GM12878 (cell line): Measurements from ENCODE around the gene ASTL. TPM values are rescaled to one million over a fixed set of nuclear protein-coding genes. Genes with fewer than 3 reads are reported as not detected.

Source experiments
- ATAC-seq: fragments of 200-7000 bp; cut with Tn5 transposase; 3 replicates; pipeline ENCODE4 v1.9.1; 2020; ENCODE audit warnings: mild to moderate bottlenecking, moderate library complexity
- BruUV-seq: library from RNA; stranded (reverse); fragments of 400-500 nt; replicated peaks from 2 replicates; lab custom pipeline; 2021; lab: Mats Ljungman, UMichigan
- CTCF ChIA-PET: fragments of 300-600 bp; sonication (Branson Sonifier 250); formaldehyde crosslinking; extraction: SDS; loops from one replicate; lab custom pipeline; 2021; ENCODE audit warnings: inconsistent platforms; lab: Yijun Ruan, JAX
- POLR2A ChIA-PET: fragments of 350-600 bp; formaldehyde crosslinking; extraction: SDS; loops from one replicate; lab custom pipeline; 2021; ENCODE audit warnings: inconsistent platforms; lab: Charles Lee
- RAD21 ChIA-PET: fragments of 300-600 bp; sonication (Branson Sonifier 250); formaldehyde crosslinking; loops from one replicate; lab custom pipeline; 2023; ENCODE audit warnings: antibody characterized with exemption; ENCODE audit not compliant: unreplicated experiment; lab: Charles Lee
- SMC1A ChIA-PET: fragments of 300-600 bp; sonication (Branson Sonifier 250); formaldehyde crosslinking; loops from one replicate; lab custom pipeline; 2023; ENCODE audit not compliant: unreplicated experiment, uncharacterized antibody; lab: Charles Lee
- DNase-seq: peaks from one replicate; pipeline ENCODE4 v3.0.0-alpha.2; 2011; ENCODE audit warnings: low read depth, low spot score
- FAIRE-seq: peaks from 3 replicates; lab custom pipeline; 2011; peaks lifted over from hg19 to GRCh38; lab: Jason Lieb, UNC
- H2AFZ ChIP-seq: 2 replicates; pipeline ENCODE4 v1.6.0; 2011; ENCODE audit warnings: low read depth, low read length, control low read depth; ENCODE audit not compliant: control insufficient read depth
- H3K27ac ChIP-seq: 2 replicates; pipeline ENCODE4 v1.5.1; 2011; ENCODE audit warnings: control low read depth; ENCODE audit not compliant: control insufficient read depth, insufficient read depth
- H3K27me3 ChIP-seq, 2 experiments: replicated peaks in 1 of 2; 2 replicates each; pipeline versions ENCODE4 v1.6.0 to v1.6.1; 2011; ENCODE audit warnings: low read length in 1 of 2; ENCODE audit not compliant: control insufficient read depth in 2 of 2, insufficient read depth in 2 of 2
- H3K36me3 ChIP-seq, 2 experiments: 2 replicates each; pipeline ENCODE4 v1.5.1; 2011; ENCODE audit warnings: low read length in 1 of 2; ENCODE audit not compliant: control insufficient read depth in 2 of 2, insufficient read depth in 2 of 2
- H3K4me1 ChIP-seq: 2 replicates; pipeline ENCODE4 v1.6.1; 2011; ENCODE audit warnings: mild to moderate bottlenecking, low read length, moderate library complexity, mixed read lengths; ENCODE audit not compliant: control insufficient read depth, insufficient read depth
- H3K4me2 ChIP-seq: 2 replicates; pipeline ENCODE4 v1.6.0; 2011; ENCODE audit warnings: control low read depth; ENCODE audit not compliant: control insufficient read depth, insufficient read depth
- H3K4me3 ChIP-seq: fragments of 200-600 bp; sonication (generic); 2 replicates; pipeline ENCODE4 v1.5.1; 2016
- H3K79me2 ChIP-seq: 2 replicates; pipeline ENCODE4 v1.6.0; 2011; ENCODE audit warnings: low read length; ENCODE audit not compliant: control insufficient read depth, insufficient read depth
- H3K9ac ChIP-seq: 2 replicates; pipeline ENCODE4 v1.8.0; 2011; ENCODE audit warnings: low read length, control low read depth, mixed read lengths; ENCODE audit not compliant: control insufficient read depth, insufficient read depth
- H3K9me3 ChIP-seq: replicated peaks from 3 replicates; pipeline ENCODE4 v1.5.1; 2011; ENCODE audit warnings: mild to moderate bottlenecking, low read length; ENCODE audit not compliant: control insufficient read depth, insufficient read depth
- H4K20me1 ChIP-seq: 2 replicates; pipeline ENCODE4 v1.6.0; 2011; ENCODE audit not compliant: control insufficient read depth, insufficient read depth
- BHLHE40 ChIP-seq, 2 experiments: fragments of 450-650 bp in 1 of 2; IDR thresholded peaks; 2 replicates each; pipeline ENCODE4 v1.6.1; 2011 to 2017; ENCODE audit warnings: low read depth in 2 of 2, borderline replicate concordance in 1 of 2, improper control_type of control experiment in 1 of 2, low read length in 1 of 2, mild to moderate bottlenecking in 1 of 2
- CHD1 ChIP-seq: IDR thresholded peaks from 2 replicates; pipeline ENCODE4 v1.6.1; 2012; ENCODE audit warnings: low read depth, low read length, improper control_type of control experiment
- CTCF ChIP-seq, 3 experiments: IDR thresholded peaks in 2 of 3; conservative IDR thresholded peaks in 1 of 3; 2 replicates each; pipeline ENCODE4 v1.5.1; 2011; ENCODE audit warnings: low read depth in 3 of 3, low read length in 3 of 3, mild to moderate bottlenecking in 3 of 3, control low read depth in 2 of 3, moderate library complexity in 2 of 3, inconsistent platforms in 1 of 3, mixed read lengths in 1 of 3; ENCODE audit not compliant: control insufficient read depth in 2 of 3, insufficient read depth in 1 of 3; ENCODE audit errors: extremely low read depth in 1 of 3
- EED ChIP-seq: sonication (generic); IDR thresholded peaks from 2 replicates; pipeline ENCODE4 v1.6.1; 2016; ENCODE audit warnings: antibody characterized with exemption, low read depth
- KLF5 ChIP-seq: fragments of 450-650 bp; IDR thresholded peaks from 2 replicates; pipeline ENCODE4 v1.6.1; 2014; ENCODE audit warnings: mild to moderate bottlenecking; ENCODE audit not compliant: partially characterized antibody
- MEF2A ChIP-seq: IDR thresholded peaks from 2 replicates; pipeline ENCODE4 v1.6.1; 2011; ENCODE audit warnings: low read depth, mild to moderate bottlenecking, low read length, moderate library complexity; ENCODE audit not compliant: insufficient read depth
- PAX5 ChIP-seq: IDR thresholded peaks from 2 replicates; pipeline ENCODE4 v1.6.1; 2011; ENCODE audit warnings: low read depth, low read length, borderline replicate concordance
- SREBF1 ChIP-seq: IDR thresholded peaks from 2 replicates; pipeline ENCODE4 v1.6.1; 2012; ENCODE audit warnings: mild to moderate bottlenecking, low read length
- STAT1 ChIP-seq: fragments of 450-650 bp; conservative IDR thresholded peaks from 2 replicates; pipeline ENCODE4 v1.6.1; 2014; ENCODE audit warnings: antibody characterized with exemption, mild to moderate bottlenecking
- TARDBP ChIP-seq: IDR thresholded peaks from 2 replicates; pipeline ENCODE4 v1.6.1; 2016; ENCODE audit warnings: borderline replicate concordance
- ZNF274 ChIP-seq: IDR thresholded peaks from one replicate; pipeline ENCODE4 v1.8.0; 2011; ENCODE audit not compliant: insufficient read length, insufficient read depth
- WGBS: methylation state at CpG from one replicate; pipeline ENCODE4 v1.1.6; 2016; ENCODE audit warnings: low lambda C conversion rate; ENCODE audit not compliant: insufficient replicate concordance, insufficient coverage; ENCODE audit errors: missing lambda C conversion rate; 5-methylcytosine and 5-hydroxymethylcytosine counted together
- in situ Hi-C: fragments of 300-500 bp; cut with MboI; formaldehyde crosslinking; loops from 9 replicates; pipeline ENCODE4 v1.14.3; 2018; ENCODE audit warnings: mixed read lengths
- intact Hi-C: fragments of 100-400 bp; cut with micrococcal nuclease; formaldehyde crosslinking; loops from one replicate; pipeline ENCODE4 v1.14.2; 2022; ENCODE audit not compliant: unreplicated experiment
- polyA plus RNA-seq, 11 experiments: library from polyadenylated mRNA; depleted of rRNA in 4 of 11; unstranded in 6 of 11; stranded (reverse) in 5 of 11; fragments of >200 nt; fragmentation: Nextera tagmentation in 4 of 11; fragmentation: Illumina TruSeq in 1 of 11; extraction: Ambion mirVana in 4 of 11; extraction: Trizol in 1 of 11; gene quantifications; 1 replicate in 1 of 11; 2 replicates in 10 of 11; pipeline versions ENCODE4 v1.2.1 to v1.2.3, GENCODE V29; 2011 to 2016; ENCODE audit warnings: inconsistent platforms in 2 of 11, missing spikeins in 2 of 11, low read depth in 1 of 11
- total RNA-seq, 4 experiments: library from RNA; depleted of rRNA in 3 of 4; stranded (reverse); fragments of >200 nt in 3 of 4; fragmentation: Illumina TruSeq in 1 of 4; extraction: Trizol in 1 of 4; gene quantifications; 2 replicates each; pipeline versions ENCODE4 v1.2.1 to v1.2.3, GENCODE V29; 2013 to 2021
- TF ChIP-seq, protein P1 (sequence below): fragments of 450-650 bp; IDR thresholded peaks from 2 replicates; pipeline ENCODE4 v1.6.1; 2017; ENCODE audit warnings: antibody characterized with exemption, mild to moderate bottlenecking, moderate library complexity
- TF ChIP-seq, protein P2 (sequence below): fragments of 450-650 bp; IDR thresholded peaks from 2 replicates; pipeline ENCODE4 v1.6.1; 2017; ENCODE audit warnings: low read depth, mild to moderate bottlenecking, moderate library complexity

Gene ASTL
- total and polyA plus RNA-seq, 10 of the 15 experiments (the other 5 are each of a cell fraction or from before 2014, with no cell fraction given), result 0.18 to 1.0 (median 0.38) TPM; not detected in 4

GRCh38 chr2:96147593-96148201 is 9.4 kb upstream of the ASTL start (continued):
- TF ChIP-seq CTCF (IDR thresholded peaks at IDR 0.05 in 2 of 3, conservative IDR thresholded peaks at IDR 0.05 in 1 of 3; ENCODE audit: control insufficient read depth in 2 of 3, extremely low read depth in 1 of 3, insufficient read depth in 1 of 3, low read depth in 3 of 3, low read length in 3 of 3) (peak in 2 of 3 experiments; percentile 7 to 15; a peak in 1 of 6 replicates), EED (0 out of 2 replicates have a peak, but pooled peaks have one; percentile 15), BHLHE40 (IDR thresholded peaks at IDR 0.05; ENCODE audit: borderline replicate concordance in 1 of 2, low read depth in 2 of 2, low read length in 1 of 2) (peak; percentile 90 to 94)

DNA sequence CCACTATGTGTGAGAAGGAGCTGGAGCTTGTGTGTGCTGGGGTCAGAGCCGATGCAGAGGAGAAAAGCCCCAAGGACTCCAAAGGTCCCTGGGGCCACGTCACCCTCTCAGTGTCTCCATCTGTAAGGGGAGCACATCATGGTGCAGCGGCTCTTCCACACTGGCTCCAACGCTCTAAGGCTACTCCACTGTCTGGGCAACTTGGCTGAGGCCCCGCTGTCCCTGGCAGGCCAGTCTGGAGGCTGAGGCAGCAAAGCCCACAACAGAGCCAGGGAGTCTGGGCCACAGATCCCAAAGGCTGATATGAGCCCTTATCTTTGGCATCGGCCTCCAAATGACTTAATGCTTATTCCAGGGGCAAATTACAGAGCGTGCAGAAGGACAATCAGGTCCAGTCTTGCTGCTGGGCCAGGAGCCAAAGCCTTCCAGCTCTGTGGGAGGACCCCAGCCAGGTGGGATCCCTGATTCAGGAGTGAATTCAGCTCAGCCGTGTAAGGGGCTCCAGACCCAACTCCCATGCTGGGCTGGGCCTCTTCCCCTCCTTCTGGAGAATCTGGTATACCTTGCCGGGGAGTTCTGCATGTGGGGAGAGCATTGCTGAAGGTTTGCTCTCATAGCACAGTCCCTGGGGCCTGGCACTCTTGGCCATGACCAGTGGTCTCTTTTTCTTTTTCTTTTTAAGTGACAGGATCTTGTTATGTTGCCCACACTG is 8.7 kb upstream of the ASTL start:
- DNase-seq, result no peak
- H3K79me2 ChIP-seq, result peaks cover 29% of the 10 kb centered on the region
- SMC1A ChIA-PET, result interaction anchor here (0.7 to 14.4 kb wide), 8 partner anchors 8 to 154 kb away, joined by 3 to 338 read pairs (median 8); partner anchors contain the start of gene ASTL
- 45% methylated on average over 9 of the region's 9 CpGs for WGBS
- H3K9me3 ChIP-seq, result no peaks in the 10 kb centered on the region
- H2AFZ ChIP-seq, result no peak overlapping the region
- peaks cover 45% of the 10 kb centered on the region for H3K4me1 ChIP-seq
- peak overlapping the region; percentile 89 for H3K9ac ChIP-seq
- H3K27me3 ChIP-seq, result no peaks in the 10 kb centered on the region
- POLR2A ChIA-PET, result interaction anchor here (1.0 to 9.5 kb wide), 7 partner anchors 8 to 174 kb away, joined by 3 to 161 read pairs (median 5); partner anchors contain the start of genes ASTL and STARD7
- RAD21 ChIA-PET, result interaction anchor here (0.8 to 18.1 kb wide), 11 partner anchors 8 to 363 kb away, joined by 3 to 463 read pairs (median 4); partner anchors contain the start of genes ASTL and STARD7
- H3K36me3 ChIP-seq, result peaks cover 7% of the 10 kb centered on the region in 2 experiments; a peak in 2 of 4 replicates
- intact Hi-C loops (loop anchor here (1.0 to 5.0 kb wide), 3 partner anchors 17 to 380 kb away; partner anchors contain the start of gene NCAPH), in situ Hi-C loops (no loop called here)
- no peak for ATAC-seq
- CTCF ChIA-PET, result interaction anchor here (0.6 to 14.4 kb wide), 11 partner anchors 8 to 154 kb away, joined by 3 to 535 read pairs (median 4); partner anchors contain the start of genes ADRA2B and ASTL
- no peaks in the 10 kb centered on the region for H4K20me1 ChIP-seq
- peak overlapping the region; percentile 92 for H3K4me3 ChIP-seq
- peak overlapping the region; percentile 95 for H3K4me2 ChIP-seq
- H3K27ac ChIP-seq, result peak overlapping the region; percentile 89
- FAIRE-seq, result no peak
- BruUV-seq, result no TSS peak
- TF ChIP-seq, protein P1, sequence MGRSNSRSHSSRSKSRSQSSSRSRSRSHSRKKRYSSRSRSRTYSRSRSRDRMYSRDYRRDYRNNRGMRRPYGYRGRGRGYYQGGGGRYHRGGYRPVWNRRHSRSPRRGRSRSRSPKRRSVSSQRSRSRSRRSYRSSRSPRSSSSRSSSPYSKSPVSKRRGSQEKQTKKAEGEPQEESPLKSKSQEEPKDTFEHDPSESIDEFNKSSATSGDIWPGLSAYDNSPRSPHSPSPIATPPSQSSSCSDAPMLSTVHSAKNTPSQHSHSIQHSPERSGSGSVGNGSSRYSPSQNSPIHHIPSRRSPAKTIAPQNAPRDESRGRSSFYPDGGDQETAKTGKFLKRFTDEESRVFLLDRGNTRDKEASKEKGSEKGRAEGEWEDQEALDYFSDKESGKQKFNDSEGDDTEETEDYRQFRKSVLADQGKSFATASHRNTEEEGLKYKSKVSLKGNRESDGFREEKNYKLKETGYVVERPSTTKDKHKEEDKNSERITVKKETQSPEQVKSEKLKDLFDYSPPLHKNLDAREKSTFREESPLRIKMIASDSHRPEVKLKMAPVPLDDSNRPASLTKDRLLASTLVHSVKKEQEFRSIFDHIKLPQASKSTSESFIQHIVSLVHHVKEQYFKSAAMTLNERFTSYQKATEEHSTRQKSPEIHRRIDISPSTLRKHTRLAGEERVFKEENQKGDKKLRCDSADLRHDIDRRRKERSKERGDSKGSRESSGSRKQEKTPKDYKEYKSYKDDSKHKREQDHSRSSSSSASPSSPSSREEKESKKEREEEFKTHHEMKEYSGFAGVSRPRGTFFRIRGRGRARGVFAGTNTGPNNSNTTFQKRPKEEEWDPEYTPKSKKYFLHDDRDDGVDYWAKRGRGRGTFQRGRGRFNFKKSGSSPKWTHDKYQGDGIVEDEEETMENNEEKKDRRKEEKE, result no peak
- TF ChIP-seq TARDBP (no peak), CHD1 (no peak), STAT1 (no peak), ZNF274 (no peak), MEF2A (no peak), PAX5 (no peak; the same call in 1 of the 2 replicates), SREBF1 (no peak), KLF5 (no peak)
- TF ChIP-seq, protein P2, sequence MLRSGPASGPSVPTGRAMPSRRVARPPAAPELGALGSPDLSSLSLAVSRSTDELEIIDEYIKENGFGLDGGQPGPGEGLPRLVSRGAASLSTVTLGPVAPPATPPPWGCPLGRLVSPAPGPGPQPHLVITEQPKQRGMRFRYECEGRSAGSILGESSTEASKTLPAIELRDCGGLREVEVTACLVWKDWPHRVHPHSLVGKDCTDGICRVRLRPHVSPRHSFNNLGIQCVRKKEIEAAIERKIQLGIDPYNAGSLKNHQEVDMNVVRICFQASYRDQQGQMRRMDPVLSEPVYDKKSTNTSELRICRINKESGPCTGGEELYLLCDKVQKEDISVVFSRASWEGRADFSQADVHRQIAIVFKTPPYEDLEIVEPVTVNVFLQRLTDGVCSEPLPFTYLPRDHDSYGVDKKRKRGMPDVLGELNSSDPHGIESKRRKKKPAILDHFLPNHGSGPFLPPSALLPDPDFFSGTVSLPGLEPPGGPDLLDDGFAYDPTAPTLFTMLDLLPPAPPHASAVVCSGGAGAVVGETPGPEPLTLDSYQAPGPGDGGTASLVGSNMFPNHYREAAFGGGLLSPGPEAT, result no peak
